Stimulated activated CD8-positive, alpha-beta memory T cell treated with anti-CD3 and anti-CD28 coated beads, Interleukin-15, amount 100 ng/mL, for 1 hour (primary cell): ENCODE results near the gene LRTM2.
"Not testable (repeated sequence)": the region's sequence is repeated elsewhere in the genome, so short reads cannot be mapped to it uniquely, and the experiment has no call there.

Experiments
- DNase-seq: peaks from one replicate; pipeline ENCODE4 v3.0.0-alpha.2; 2020; ENCODE audit warnings: low read depth

Gene LRTM2

DNA sequence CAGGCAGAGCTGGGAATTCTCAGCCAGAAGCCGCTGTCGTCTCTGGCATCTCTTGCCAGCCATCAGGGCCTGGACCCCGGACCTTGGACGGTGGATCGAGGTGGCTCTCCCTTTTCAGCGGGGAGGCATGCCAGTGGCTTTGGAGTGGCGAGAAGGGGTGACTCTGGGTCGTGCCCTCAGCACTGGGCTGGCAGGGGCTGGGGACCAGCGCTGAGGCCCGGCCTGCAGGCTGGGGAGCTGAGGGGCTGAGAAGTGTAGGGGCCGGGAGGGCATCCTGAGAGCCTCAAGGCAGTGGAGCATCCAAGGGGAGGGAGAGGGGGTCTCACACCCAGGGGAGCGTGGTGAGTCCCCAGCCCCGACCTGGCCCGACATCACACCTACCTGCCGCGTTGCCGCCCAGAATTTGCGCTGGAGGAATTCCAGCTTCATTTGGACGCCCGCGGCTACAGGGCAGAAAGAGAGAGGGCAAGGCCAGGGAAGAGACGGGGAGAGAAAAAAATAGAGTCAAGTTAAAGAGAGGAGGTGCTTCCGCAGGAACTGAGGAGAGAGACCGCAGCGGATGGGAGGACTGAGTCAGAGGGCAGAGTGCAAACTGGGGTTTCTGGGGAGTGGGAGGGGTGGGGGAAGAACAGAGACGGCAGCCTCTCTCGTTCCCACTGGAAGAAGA, 9.0 kb upstream of the LRTM2 start:
- no peak for DNase-seq

DNA sequence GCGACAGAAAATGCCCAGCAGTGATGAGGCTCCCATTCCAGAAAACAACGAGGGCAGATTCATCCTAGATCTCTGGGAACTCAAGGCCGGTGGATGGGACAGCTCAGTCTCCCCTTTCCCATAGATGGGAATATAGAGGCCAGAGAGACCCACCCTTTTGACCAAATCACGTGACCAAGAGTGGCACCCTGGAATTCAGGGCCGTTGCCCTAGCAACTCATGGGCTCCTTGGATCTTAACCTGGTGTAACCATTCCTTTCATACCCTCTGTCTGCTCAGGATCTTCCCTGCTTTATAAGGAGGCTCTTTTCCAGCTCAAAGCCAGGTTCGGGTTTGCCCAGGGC, 8.4 kb upstream of the LRTM2 start:
- DNase-seq: no peak

DNA sequence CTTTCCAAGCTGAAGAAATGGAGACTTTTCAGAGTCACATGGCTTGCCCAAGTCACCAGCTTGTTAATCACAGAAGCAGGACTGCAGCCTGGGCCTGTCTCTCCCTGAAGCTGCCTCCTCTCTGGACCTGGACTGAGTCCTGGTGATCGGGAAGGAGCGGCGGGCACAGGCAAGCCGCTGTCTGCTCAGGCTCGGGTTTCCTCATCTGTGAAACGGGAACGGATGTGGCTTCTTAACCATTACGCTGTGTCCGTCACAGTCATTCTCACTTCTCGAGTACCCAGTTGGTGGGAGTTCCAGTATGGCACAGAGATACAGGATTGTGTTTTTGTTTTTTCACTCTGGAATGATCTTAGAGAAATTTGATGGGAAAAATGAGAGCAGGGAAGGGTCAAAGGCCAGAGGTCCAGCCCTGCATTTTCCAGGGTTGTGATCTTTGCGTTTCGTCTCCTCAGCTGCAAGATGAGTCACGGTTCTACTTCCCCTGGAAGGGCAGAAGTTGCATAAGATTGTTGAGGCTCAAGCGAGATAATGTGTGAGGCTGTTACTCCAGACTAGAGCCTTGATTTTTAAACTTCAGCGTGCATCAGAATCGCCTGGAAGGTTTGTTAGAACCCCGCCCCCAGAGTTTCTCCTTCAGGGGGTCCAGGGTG, 7.6 kb upstream of the LRTM2 start:
- no peak for DNase-seq

DNA sequence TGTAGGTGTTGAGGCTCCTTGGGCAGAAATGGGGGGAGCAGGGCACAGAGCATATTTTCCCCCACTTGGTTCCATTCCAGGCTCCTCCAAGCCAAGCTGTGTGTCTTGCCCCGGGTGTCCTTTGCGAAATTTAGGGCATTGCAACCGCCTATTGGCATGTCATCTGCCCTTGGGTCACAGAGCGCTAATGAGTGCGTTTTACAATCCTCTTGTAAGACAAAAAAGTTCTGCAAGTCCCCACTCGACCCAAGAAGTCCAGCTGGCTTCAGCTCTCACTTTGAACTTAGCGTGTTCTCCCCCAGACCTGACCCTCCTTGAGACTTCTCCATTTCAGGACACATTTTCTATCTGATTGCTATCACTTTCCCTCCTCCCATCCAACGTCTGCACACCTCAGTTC, 6.1 kb upstream of the LRTM2 start:
- DNase-seq: no peak

DNA sequence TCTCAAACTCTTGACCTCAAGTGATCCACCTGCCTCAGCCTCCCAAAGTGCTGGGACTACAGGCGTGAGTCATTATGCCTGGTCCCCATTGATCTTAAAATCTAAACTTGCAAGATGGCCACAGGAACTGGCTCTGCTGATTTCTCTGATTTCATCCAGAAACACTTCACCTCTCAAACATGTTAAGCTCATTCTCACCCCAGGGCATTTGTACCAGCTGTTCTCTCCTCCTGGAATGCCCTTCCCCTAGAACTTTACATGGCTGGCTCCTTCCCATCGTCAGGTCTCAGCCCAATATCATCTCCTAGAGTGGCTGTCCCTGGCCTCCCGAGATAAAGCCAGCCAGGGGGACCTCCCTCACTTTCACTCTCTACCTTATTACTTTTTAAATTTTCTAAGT, 5.3 kb upstream of the LRTM2 start:
- no peak for DNase-seq

GRCh38 chr12:1815814-1816729, 4.3 kb upstream of the LRTM2 start:
- DNase-seq: no peak

- DNase-seq: no peak
These were observed 3.5 kb upstream of the LRTM2 start for GRCh38 chr12:1816730-1817348.

DNA sequence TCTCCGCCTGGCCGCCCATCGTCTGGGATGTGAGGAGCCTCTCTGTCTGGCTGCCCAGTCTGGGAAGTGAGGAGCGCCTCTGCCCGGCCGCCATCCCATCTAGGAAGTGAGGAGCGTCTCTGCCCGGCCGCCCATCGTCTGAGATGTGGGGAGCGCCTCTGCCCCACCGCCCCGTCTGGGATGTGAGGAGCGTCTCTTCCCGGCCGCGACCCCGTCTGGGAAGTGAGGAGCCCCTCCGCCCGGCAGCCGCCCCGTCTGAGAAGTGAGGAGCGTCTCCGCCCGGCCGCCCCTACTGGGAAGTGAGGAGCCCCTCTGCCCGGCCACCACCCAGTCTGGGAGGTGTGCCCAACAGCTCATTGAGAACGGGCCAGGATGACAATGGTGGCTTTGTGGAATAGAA, 2.4 kb upstream of the LRTM2 start:
- not testable (repeated sequence) for DNase-seq

DNA sequence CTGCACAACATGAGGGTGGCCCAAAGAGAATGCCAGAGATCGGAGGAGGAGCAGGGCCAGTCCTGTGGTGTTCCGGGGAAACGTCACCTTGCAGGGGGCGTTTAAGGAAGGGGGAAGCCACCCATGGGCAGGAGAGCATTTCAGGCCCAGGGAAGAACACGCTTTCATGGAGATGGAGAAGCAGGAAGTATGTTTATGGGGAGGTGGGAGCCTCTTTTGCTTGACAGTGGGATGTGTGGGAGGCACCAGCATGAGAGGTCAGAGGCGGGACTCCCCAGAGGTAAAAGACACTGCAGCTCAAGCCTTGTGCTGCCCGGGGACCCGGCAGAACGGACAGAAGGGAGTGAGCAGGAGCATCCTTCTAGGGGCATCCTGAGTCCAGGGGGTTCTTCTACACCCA, 1.3 kb upstream of the LRTM2 start:
- no peak for DNase-seq

- no peak for DNase-seq
These were observed 794 bp upstream of the LRTM2 start for GRCh38 chr12:1819571-1819970.

GRCh38 chr12:1820896-1821291, 529 bp downstream of the LRTM2 start:
- no peak for DNase-seq

DNA sequence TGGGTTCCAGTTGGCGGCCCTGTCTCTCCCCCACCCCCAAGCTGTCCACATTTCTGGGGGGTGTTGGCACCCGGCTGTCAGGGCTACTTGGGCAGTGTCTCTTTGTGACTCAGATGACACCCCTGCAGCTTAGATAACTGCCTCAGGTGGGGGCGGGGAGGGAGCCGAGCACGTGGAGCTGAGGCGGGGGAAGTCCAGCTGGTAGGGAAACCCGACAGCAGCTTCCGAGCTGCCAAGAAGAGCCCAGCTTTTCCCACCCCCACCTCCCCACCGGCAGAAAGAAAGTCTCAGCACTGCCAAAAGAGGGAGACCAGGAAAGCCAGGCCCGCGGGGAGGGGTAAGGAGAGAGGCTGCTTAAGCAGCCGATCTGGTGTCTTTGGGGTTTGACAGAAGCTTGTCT, 1.4 kb downstream of the LRTM2 start:
- DNase-seq: no peak

DNA sequence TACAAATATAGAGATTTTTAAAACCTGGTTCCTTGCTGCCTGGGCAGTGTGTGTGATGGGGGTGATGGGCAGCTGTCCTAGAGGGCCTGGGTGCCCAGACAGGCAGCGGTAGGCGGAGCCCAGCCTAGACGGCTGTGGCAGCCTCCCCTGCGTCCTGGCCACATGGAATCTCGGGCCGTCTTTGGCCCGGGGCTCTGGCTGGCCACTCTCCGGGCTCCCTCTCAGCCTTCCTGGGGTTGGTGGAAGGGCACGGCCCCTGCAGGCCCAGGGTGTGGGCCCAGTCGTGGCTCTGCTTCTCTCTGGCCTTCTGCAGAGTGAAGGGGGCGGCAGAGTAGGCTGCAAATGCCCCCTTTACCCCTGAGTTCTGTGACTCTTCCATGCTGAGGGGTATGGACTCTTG, 2.3 kb downstream of the LRTM2 start:
- no peak for DNase-seq

DNA sequence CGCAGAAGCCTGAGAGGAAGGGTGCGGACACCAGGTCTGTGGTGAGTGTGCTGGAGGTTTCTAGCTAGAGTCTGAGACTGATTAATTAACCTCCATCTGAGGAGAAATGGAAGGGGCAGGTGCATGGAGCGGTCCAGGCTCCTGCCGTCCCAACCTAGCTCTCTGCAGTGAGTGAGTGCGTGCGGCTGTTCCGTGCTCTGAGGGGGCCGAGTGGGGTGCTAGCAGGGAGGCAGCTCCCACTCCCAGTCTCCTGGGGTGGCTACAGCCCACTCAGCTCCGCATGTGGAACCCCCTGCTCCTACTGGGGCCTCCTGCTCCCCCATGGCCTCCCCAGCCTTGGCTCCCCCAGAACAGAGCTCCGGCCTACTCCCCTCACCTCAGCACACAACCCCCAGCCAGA, 2.9 kb downstream of the LRTM2 start:
- no peak for DNase-seq

GRCh38 chr12:1825382-1826102, 5.2 kb downstream of the LRTM2 start:
- DNase-seq: no peak

DNA sequence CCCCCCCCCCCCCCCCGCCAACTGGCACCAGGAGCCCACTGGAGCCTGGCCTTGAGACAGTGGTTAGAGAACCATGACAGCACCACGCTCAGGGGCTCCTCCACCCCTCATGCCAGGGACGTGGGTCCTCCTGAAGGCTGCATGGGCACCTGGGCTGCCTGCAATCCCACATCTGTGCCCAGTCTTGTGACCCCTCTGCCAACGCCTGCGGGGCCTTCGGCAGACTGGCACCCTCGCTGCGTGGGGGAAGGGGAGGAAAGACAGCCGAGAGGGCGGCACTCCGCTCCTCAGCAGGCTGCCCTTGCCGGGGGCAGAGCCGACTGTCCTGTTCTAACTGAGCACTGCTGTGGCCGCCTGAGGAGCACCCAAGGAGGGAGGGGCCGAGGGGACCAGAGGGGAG, 6.0 kb downstream of the LRTM2 start:
- no peak for DNase-seq

GRCh38 chr12:1826867-1827705, 6.7 kb downstream of the LRTM2 start:
- DNase-seq: no peak

DNA sequence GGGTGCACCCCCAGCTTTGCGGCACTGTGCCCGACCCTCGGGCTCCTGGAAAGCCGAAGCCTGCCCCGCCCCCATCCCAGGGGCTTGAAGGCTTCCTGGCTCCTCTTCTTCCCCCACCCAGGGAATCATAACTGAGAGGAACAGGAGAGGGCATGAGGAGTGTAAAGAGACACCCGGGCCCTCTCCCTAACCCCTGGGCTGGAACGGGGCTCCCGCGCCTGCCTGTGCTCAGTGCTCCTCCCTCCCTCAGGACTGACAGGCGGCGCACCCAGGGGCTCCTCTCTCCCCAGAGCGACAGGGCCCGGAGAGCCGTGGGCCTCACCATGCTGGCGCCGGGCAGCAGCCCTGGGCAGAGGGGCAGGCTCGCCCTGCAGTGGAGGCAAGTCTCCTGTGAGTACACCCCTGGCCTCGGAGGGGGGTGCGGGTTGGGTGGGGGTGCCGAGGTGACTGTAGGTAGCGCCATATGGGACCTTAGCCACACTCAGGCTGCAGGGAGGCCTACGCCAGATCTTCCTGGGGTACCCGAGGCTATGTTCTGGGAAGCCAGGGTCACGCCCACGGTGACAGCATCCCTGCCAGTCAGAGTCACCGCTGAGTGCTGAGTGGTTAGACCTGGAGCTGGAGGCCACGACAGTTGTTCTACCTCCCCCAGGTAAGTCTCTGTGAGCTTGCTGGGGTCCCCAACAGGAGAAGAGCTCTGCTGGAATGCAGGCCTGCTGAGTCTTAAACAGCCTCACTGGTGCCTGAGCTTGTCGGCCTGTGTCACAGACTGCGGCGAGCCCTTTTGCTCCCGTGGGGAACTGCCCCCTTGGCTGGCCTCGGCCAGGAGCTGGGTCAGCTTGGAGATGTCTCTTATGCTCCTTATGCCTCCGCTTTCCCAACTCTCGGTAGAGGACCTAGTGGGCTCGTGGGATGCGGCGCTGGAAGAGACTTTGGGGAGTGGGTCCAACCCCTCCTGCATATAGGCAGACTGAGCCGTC, 7.8 kb downstream of the LRTM2 start:
- no peak for DNase-seq

DNA sequence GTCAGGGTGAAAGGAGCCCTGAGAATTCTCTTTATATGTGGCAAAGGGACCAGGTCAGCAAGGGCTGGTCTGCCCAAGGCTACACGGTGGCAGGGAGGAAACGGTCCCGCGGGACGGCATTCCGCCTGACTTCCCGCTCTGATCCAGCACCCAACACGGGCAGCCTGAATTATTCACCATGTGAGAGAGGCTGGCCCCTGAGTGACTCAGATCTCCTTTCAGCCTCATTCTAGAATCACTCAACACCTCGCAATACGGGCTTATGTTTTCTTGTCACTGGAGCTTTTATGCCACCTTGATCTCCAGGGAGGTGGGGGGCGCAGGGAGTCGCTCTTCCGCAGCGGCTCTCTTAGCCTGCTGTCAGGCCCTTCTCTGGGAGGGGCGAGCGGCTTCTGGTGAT, 8.5 kb downstream of the LRTM2 start:
- no peak for DNase-seq

DNA sequence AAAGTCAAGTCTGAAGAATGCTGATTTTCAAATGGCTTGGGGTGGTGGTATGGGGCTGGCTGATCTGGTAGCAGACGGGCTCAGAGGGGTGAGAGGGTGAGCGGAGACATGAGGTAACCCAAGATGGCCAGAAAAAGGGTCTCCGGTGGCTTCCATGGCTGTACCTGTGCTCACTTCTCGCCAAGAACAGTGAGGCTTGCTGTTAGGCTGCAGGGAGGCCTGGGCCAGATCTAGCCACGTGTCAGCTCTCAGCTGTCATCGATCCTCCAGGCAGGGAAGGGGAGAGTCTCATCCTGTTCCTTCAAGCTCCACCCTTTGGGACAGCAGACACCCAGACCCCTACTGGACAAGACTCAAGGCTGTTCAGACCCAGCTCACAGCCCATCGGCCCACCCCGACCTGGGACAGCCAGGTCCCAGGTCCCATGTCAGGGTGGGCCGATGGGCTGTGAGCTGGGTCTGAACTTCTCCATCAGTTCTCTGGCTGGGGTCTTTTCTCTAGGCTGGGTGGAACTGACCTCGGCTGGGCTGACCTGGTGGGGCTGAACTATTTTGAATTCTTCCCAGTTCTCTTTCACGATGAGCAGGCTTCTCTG, 9.0 kb downstream of the LRTM2 start:
- DNase-seq: no peak
